Breast epithelium (tissue), 3 donors: ENCODE results near the gene WFDC2.

Source experiments
- POLR2A ChIP-seq: fragments of 450-650 bp; IDR thresholded peaks from one replicate; pipeline ENCODE4 v1.6.1; 2016; ENCODE audit warnings: antibody characterized with exemption, mild to moderate bottlenecking, moderate library complexity
- TF ChIP-seq, protein P1 (sequence below), 3 donors: fragments of 450-650 bp; IDR thresholded peaks; one replicate each; pipeline ENCODE4 v1.5.1; 2016 to 2017; ENCODE audit warnings: antibody characterized with exemption in 3 of 3, mild to moderate bottlenecking in 3 of 3, moderate library complexity in 3 of 3

GRCh38 chr20:45495501-45495941 lies 26.0 kb downstream of the WFDC2 start:
- TF ChIP-seq, protein P1, sequence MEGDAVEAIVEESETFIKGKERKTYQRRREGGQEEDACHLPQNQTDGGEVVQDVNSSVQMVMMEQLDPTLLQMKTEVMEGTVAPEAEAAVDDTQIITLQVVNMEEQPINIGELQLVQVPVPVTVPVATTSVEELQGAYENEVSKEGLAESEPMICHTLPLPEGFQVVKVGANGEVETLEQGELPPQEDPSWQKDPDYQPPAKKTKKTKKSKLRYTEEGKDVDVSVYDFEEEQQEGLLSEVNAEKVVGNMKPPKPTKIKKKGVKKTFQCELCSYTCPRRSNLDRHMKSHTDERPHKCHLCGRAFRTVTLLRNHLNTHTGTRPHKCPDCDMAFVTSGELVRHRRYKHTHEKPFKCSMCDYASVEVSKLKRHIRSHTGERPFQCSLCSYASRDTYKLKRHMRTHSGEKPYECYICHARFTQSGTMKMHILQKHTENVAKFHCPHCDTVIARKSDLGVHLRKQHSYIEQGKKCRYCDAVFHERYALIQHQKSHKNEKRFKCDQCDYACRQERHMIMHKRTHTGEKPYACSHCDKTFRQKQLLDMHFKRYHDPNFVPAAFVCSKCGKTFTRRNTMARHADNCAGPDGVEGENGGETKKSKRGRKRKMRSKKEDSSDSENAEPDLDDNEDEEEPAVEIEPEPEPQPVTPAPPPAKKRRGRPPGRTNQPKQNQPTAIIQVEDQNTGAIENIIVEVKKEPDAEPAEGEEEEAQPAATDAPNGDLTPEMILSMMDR (IDR thresholded peaks at IDR 0.05), result no peak
- TF ChIP-seq POLR2A, result no peak
